A673 (cell line): ENCODE data around the gene PIGS. TPM values are rescaled to one million over a fixed set of nuclear protein-coding genes. Genes with fewer than 3 reads are reported as not detected.

Source experiments
- BruUV-seq: library from RNA; stranded (reverse); fragments of 400-500 nt; replicated peaks from 2 replicates; lab custom pipeline; 2021; lab: Mats Ljungman, UMichigan
- CTCF ChIA-PET: fragments of 300-600 bp; sonication (Branson Sonifier 250); formaldehyde crosslinking; loops from one replicate; lab custom pipeline; 2022; ENCODE audit warnings: antibody characterized with exemption; lab: Charles Lee
- POLR2A ChIA-PET: fragments of 300-600 bp; sonication (Branson Sonifier 250); formaldehyde crosslinking; loops from one replicate; lab custom pipeline; 2022; ENCODE audit warnings: antibody characterized with exemption; ENCODE audit not compliant: low non-redundant PET; lab: Charles Lee
- DNase-seq: peaks from one replicate; pipeline ENCODE4 v3.0.0-alpha.2; 2015; ENCODE audit warnings: low spot score
- H3K27ac ChIP-seq: fragments of 200-600 bp; sonication (generic); 2 replicates; pipeline ENCODE4 v1.5.1; 2016; ENCODE audit warnings: mixed run types, low read depth, mild to moderate bottlenecking, mixed read lengths, antibody characterized with exemption, low read length; ENCODE audit not compliant: poor library complexity, severe bottlenecking
- H3K27me3 ChIP-seq: fragments of 200-600 bp; sonication (generic); replicated peaks from 2 replicates; pipeline ENCODE4 v1.6.1; 2017; ENCODE audit warnings: mixed run types, low read depth, mild to moderate bottlenecking, mixed read lengths, antibody characterized with exemption, low read length; ENCODE audit not compliant: insufficient read depth, poor library complexity
- H3K36me3 ChIP-seq: fragments of 200-600 bp; sonication (generic); 2 replicates; pipeline ENCODE4 v1.6.1; 2016; ENCODE audit warnings: mixed run types, mild to moderate bottlenecking, mixed read lengths, antibody characterized with exemption, low read length; ENCODE audit not compliant: insufficient read depth, poor library complexity, severe bottlenecking
- H3K4me1 ChIP-seq: fragments of 200-600 bp; sonication (generic); 2 replicates; pipeline ENCODE4 v1.6.1; 2017; ENCODE audit warnings: mixed run types, mild to moderate bottlenecking, mixed read lengths, antibody characterized with exemption, low read length; ENCODE audit not compliant: insufficient read depth, poor library complexity, severe bottlenecking
- H3K4me3 ChIP-seq: fragments of 200-600 bp; sonication (generic); 2 replicates; pipeline ENCODE4 v1.5.1; 2016; ENCODE audit warnings: low read depth, mixed run types, mild to moderate bottlenecking, mixed read lengths, low read length; ENCODE audit not compliant: poor library complexity, severe bottlenecking
- H3K9me3 ChIP-seq: fragments of 200-600 bp; sonication (generic); 2 replicates; pipeline ENCODE4 v1.6.1; 2016; ENCODE audit warnings: mixed run types, low read depth, mild to moderate bottlenecking, mixed read lengths, antibody characterized with exemption, low read length; ENCODE audit not compliant: poor library complexity, severe bottlenecking
- CTCF ChIP-seq: fragments of 300-800, 200-600 bp; sonication (generic); conservative IDR thresholded peaks from 2 replicates; pipeline ENCODE4 v1.5.1; 2017; ENCODE audit warnings: low read depth, mild to moderate bottlenecking, antibody characterized with exemption, low read length, moderate library complexity, mixed read lengths
- EZH2 ChIP-seq: fragments of 200-600 bp; sonication (generic); IDR thresholded peaks from 2 replicates; pipeline ENCODE4 v1.6.1; 2017; ENCODE audit warnings: borderline replicate concordance, low read depth, mild to moderate bottlenecking, mixed read lengths, antibody characterized with exemption, low read length; ENCODE audit not compliant: poor library complexity, severe bottlenecking
- intact Hi-C: fragments of 100-400 bp; cut with micrococcal nuclease; formaldehyde crosslinking; loops from one replicate; pipeline ENCODE4 v1.10.0; 2022; ENCODE audit not compliant: unreplicated experiment
- total RNA-seq: library from RNA; stranded (reverse); gene quantifications from 2 replicates; pipeline ENCODE4 v1.2.3, GENCODE V29; 2021

PIGS gene
- total RNA-seq, 1 experiment from 2014 or later: 51.6 TPM

- POLR2A ChIA-PET: no interaction called here
- no peak for TF ChIP-seq EZH2
- TF ChIP-seq CTCF: no peak
- Histone ChIP-seq H3K27me3 (no peaks in the 10 kb centered on the region), H3K4me1 (peaks cover 5% of the 10 kb centered on the region), H3K4me3 (no peak overlapping the region), H3K27ac (no peak overlapping the region), H3K9me3 (no peaks in the 10 kb centered on the region), H3K36me3 (peaks cover 12% of the 10 kb centered on the region)
- no TSS peak for BruUV-seq
- DNase-seq: no peak
- CTCF ChIA-PET: interaction anchor here (0.6 kb wide), 1 partner anchor 114 kb away, joined by 8 read pairs; no protein-coding TSS in a partner anchor
- intact Hi-C loops: no loop called here
These were observed 26.8 kb downstream of the PIGS start for GRCh38 chr17:28544402-28545140.

- no peaks in the 10 kb centered on the region for H3K9me3 ChIP-seq
- H3K4me3 ChIP-seq: no peak overlapping the region
- TF ChIP-seq CTCF: no peak
- no peak for TF ChIP-seq EZH2
- ChIA-PET CTCF (interaction anchor here (0.7 kb wide), 1 partner anchor 186 kb away, joined by 10 read pairs; no protein-coding TSS in a partner anchor), POLR2A (no interaction called here)
- H3K4me1 ChIP-seq: no peaks in the 10 kb centered on the region
- H3K36me3 ChIP-seq: no peaks in the 10 kb centered on the region
- H3K27ac ChIP-seq: no peak overlapping the region
- BruUV-seq: no TSS peak
- intact Hi-C loops: no loop called here
- no peaks in the 10 kb centered on the region for H3K27me3 ChIP-seq
- DNase-seq: no peak
These were observed 29.9 kb downstream of the PIGS start for GRCh38 chr17:28541439-28541838.

- intact Hi-C loops: loop anchor here (1.0 kb wide), 1 partner anchor 46 kb away; no protein-coding TSS in a partner anchor
- CTCF ChIA-PET: interaction anchor here (0.8 kb wide), 1 partner anchor 735 kb away, joined by 3 read pairs; no protein-coding TSS in a partner anchor
- TF ChIP-seq CTCF (no peak), EZH2 (no peak)
- BruUV-seq: no TSS peak
- Histone ChIP-seq H3K4me3 (no peak overlapping the region), H3K9me3 (no peaks in the 10 kb centered on the region), H3K36me3 (no peaks in the 10 kb centered on the region), H3K4me1 (no peaks in the 10 kb centered on the region), H3K27ac (no peak overlapping the region), H3K27me3 (no peaks in the 10 kb centered on the region)
- no peak for DNase-seq
- POLR2A ChIA-PET: no interaction called here
These were observed 31.1 kb downstream of the PIGS start for GRCh38 chr17:28540231-28540630.
